Loucy (cell line): ENCODE results near the gene CC2D1A.

Experiments used
- H2AFZ ChIP-seq: fragments of 200-600 bp; sonication (generic); 2 replicates; pipeline ENCODE4 v1.6.0; 2016; ENCODE audit warnings: antibody characterized with exemption, mild to moderate bottlenecking, low read length, moderate library complexity
- H3F3A ChIP-seq: fragments of 200-600 bp; 2 replicates; pipeline ENCODE4 v1.6.0; 2016; ENCODE audit warnings: antibody characterized with exemption, low read depth, mild to moderate bottlenecking
- H3K27me3 ChIP-seq: fragments of 200-600 bp; sonication (generic); 2 replicates; pipeline ENCODE4 v1.6.1; 2014; ENCODE audit warnings: low read length, mild to moderate bottlenecking; ENCODE audit not compliant: insufficient read depth, poor library complexity, severe bottlenecking
- H3K36me3 ChIP-seq: fragments of 200-600 bp; sonication (generic); 2 replicates; pipeline ENCODE4 v1.6.1; 2016; ENCODE audit warnings: low read length; ENCODE audit not compliant: insufficient read depth
- H3K4me1 ChIP-seq: fragments of 200-600 bp; sonication (generic); 2 replicates; pipeline ENCODE4 v1.5.1; 2014; ENCODE audit warnings: low read length, mild to moderate bottlenecking; ENCODE audit not compliant: insufficient read depth, poor library complexity, severe bottlenecking
- H3K4me2 ChIP-seq: fragments of 200-600 bp; sonication (generic); 2 replicates; pipeline ENCODE4 v1.6.0; 2014; ENCODE audit warnings: antibody characterized with exemption, low read length, low read depth, mild to moderate bottlenecking; ENCODE audit not compliant: poor library complexity, severe bottlenecking
- H3K4me3 ChIP-seq: fragments of 200-600 bp; sonication (generic); 2 replicates; pipeline ENCODE4 v1.5.1; 2014; ENCODE audit warnings: low read length, mild to moderate bottlenecking, mixed read lengths; ENCODE audit not compliant: poor library complexity, severe bottlenecking
- H3K79me2 ChIP-seq: fragments of 200-600 bp; sonication (generic); 2 replicates; pipeline ENCODE4 v1.6.1; 2014; ENCODE audit warnings: low read length; ENCODE audit not compliant: insufficient read depth
- H3K9ac ChIP-seq: fragments of 200-600 bp; sonication (generic); 2 replicates; pipeline ENCODE4 v1.6.0; 2014; ENCODE audit warnings: mild to moderate bottlenecking, low read depth, low read length, moderate library complexity; ENCODE audit not compliant: poor library complexity, severe bottlenecking
- H3K9me2 ChIP-seq: fragments of 200-600 bp; sonication (generic); replicated peaks from 2 replicates; pipeline ENCODE4 v1.6.1; 2016; ENCODE audit warnings: low read depth, low read length, mixed read lengths
- H3K9me3 ChIP-seq: fragments of 200-600 bp; sonication (generic); 2 replicates; pipeline ENCODE4 v1.6.1; 2014; ENCODE audit warnings: mild to moderate bottlenecking, antibody characterized with exemption, low read length, low read depth; ENCODE audit not compliant: insufficient read depth
- H4K20me1 ChIP-seq: fragments of 200-600 bp; sonication (generic); 2 replicates; pipeline ENCODE4 v1.6.0; 2014; ENCODE audit warnings: antibody characterized with exemption, low read length, mild to moderate bottlenecking; ENCODE audit not compliant: insufficient read depth, poor library complexity, severe bottlenecking
- CTCF ChIP-seq: fragments of 200-600 bp; sonication (generic); conservative IDR thresholded peaks from 2 replicates; pipeline ENCODE4 v1.5.1; 2014; ENCODE audit warnings: mild to moderate bottlenecking, antibody characterized with exemption, low read length
- EZH2phosphoT487 ChIP-seq: fragments of 200-600 bp; IDR thresholded peaks from 2 replicates; pipeline ENCODE4 v1.6.1; 2018; ENCODE audit warnings: antibody characterized with exemption, mild to moderate bottlenecking, moderate library complexity, borderline replicate concordance

Gene CC2D1A

GRCh38 chr19:13929956-13930355 lies 24.0 kb downstream of the CC2D1A start:
- Histone ChIP-seq H3K9me2 (no peaks in the 10 kb centered on the region), H2AFZ (no peak overlapping the region), H3K9ac (no peak overlapping the region), H3K9me3 (no peaks in the 10 kb centered on the region), H3K36me3 (peaks cover 9% of the 10 kb centered on the region; the same call in 1 of the 2 replicates), H3K4me1 (no peaks in the 10 kb centered on the region), H3K4me3 (no peak overlapping the region), H3K4me2 (no peak overlapping the region), H3K79me2 (no peaks in the 10 kb centered on the region), H4K20me1 (no peaks in the 10 kb centered on the region), H3K27me3 (no peaks in the 10 kb centered on the region), H3F3A (no peaks in the 10 kb centered on the region)
- no peak for TF ChIP-seq CTCF
- no peak for TF ChIP-seq EZH2phosphoT487

GRCh38 chr19:13930402-13930801 lies 24.4 kb downstream of the CC2D1A start:
- TF ChIP-seq CTCF (no peak), EZH2phosphoT487 (no peak)
- Histone ChIP-seq H3K79me2 (no peaks in the 10 kb centered on the region), H3K27me3 (no peaks in the 10 kb centered on the region), H2AFZ (no peak overlapping the region), H4K20me1 (no peaks in the 10 kb centered on the region), H3K4me1 (no peaks in the 10 kb centered on the region), H3K4me2 (no peak overlapping the region), H3K4me3 (no peak overlapping the region), H3K9me2 (no peaks in the 10 kb centered on the region), H3F3A (no peaks in the 10 kb centered on the region), H3K36me3 (peaks cover 9% of the 10 kb centered on the region; the same call in 1 of the 2 replicates), H3K9me3 (no peaks in the 10 kb centered on the region), H3K9ac (no peak overlapping the region)

- Histone ChIP-seq H3K9me3 (no peaks in the 10 kb centered on the region), H4K20me1 (no peaks in the 10 kb centered on the region), H3F3A (no peaks in the 10 kb centered on the region), H3K36me3 (peaks cover 6% of the 10 kb centered on the region; the same call in 1 of the 2 replicates), H3K4me3 (no peak overlapping the region), H3K9ac (no peak overlapping the region), H3K9me2 (no peaks in the 10 kb centered on the region), H3K79me2 (no peaks in the 10 kb centered on the region), H2AFZ (no peak overlapping the region), H3K27me3 (no peaks in the 10 kb centered on the region), H3K4me2 (no peak overlapping the region), H3K4me1 (no peaks in the 10 kb centered on the region)
- no peak for TF ChIP-seq EZH2phosphoT487
- no peak for TF ChIP-seq CTCF
Measured at GRCh38 chr19:13931391-13932148, 25.6 kb downstream of the CC2D1A start.
